Brain microvascular endothelial cell (primary cell): ENCODE measurements around the gene APRT.

ENCODE experiments used
- DNase-seq: peaks from one replicate; pipeline ENCODE4 v3.0.0-alpha.2; 2020
- H3K27ac ChIP-seq: fragments of 250-450 bp; sonication (Bioruptor Pico); 2 replicates; pipeline ENCODE4 v1.5.1; 2020; ENCODE audit warnings: mild to moderate bottlenecking, moderate library complexity
- H3K27me3 ChIP-seq: fragments of 250-450 bp; sonication (Bioruptor Pico); replicated peaks from 2 replicates; pipeline ENCODE4 v1.5.1; 2020; ENCODE audit warnings: mild to moderate bottlenecking
- H3K36me3 ChIP-seq: fragments of 250-450 bp; sonication (Bioruptor Pico); replicated peaks from 2 replicates; pipeline ENCODE4 v1.5.1; 2020; ENCODE audit warnings: mild to moderate bottlenecking
- H3K4me3 ChIP-seq: 2 replicates; pipeline ENCODE4 v1.5.1; 2011; ENCODE audit warnings: low read depth, mild to moderate bottlenecking, control low read depth, low read length, moderate library complexity
- in situ Hi-C: cut with HindIII; loops from 2 replicates; pipeline ENCODE4 v1.10.0; 2017; ENCODE audit warnings: low sequenced_read_pairs, low pct_ligation_motif_present
- TF ChIP-seq, protein P1 (sequence below): IDR thresholded peaks from 2 replicates; pipeline ENCODE4 v1.5.1; 2011; ENCODE audit warnings: low read depth, mild to moderate bottlenecking, moderate library complexity, low read length, control low read depth, inconsistent platforms; ENCODE audit errors: missing control alignments

APRT gene

DNA sequence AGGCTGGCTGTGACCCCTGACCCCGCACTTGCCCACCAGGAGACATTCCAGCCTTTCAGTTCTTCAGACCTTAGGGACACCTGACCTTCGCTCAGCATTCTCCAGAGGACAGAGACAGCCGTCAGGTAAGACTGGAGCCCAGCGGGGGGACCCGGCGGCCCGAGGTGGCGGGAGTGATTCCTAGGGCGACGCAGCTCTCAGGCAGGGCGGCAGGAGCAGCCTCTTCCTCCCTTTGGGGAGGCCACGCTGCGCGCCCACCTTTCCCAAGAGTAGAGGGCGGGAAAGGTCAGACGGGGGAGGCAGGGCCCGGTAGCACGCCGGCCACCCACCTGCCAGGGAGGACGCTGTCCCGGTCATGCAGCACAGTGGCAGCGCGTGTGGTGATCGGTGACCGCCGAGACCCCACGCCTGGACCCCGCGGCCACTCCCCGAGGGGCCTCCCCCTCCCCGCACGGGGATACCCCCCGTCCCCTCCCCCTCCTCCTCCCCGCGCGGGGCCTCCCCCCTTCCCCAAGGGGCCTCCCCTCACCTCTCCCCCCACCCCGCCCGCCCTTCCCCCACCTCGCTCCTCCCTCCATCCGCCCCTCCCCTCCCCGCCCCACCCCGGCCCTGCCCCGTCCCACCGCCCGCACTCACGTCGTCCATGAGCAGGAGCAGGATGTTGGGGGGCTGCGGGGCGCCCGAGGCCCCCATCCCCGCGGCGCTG, 44.5 kb upstream of the APRT start:
- TF ChIP-seq, protein P1, sequence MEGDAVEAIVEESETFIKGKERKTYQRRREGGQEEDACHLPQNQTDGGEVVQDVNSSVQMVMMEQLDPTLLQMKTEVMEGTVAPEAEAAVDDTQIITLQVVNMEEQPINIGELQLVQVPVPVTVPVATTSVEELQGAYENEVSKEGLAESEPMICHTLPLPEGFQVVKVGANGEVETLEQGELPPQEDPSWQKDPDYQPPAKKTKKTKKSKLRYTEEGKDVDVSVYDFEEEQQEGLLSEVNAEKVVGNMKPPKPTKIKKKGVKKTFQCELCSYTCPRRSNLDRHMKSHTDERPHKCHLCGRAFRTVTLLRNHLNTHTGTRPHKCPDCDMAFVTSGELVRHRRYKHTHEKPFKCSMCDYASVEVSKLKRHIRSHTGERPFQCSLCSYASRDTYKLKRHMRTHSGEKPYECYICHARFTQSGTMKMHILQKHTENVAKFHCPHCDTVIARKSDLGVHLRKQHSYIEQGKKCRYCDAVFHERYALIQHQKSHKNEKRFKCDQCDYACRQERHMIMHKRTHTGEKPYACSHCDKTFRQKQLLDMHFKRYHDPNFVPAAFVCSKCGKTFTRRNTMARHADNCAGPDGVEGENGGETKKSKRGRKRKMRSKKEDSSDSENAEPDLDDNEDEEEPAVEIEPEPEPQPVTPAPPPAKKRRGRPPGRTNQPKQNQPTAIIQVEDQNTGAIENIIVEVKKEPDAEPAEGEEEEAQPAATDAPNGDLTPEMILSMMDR, result no peak
- H3K27me3 ChIP-seq, result no peaks in the 10 kb centered on the region
- H3K27ac ChIP-seq, result no peak overlapping the region
- in situ Hi-C loops, result no loop called here
- H3K4me3 ChIP-seq, result peak overlapping the region; percentile 66
- no peak for DNase-seq
- peaks cover 11% of the 10 kb centered on the region for H3K36me3 ChIP-seq

- Histone ChIP-seq H3K27me3 (no peaks in the 10 kb centered on the region), H3K4me3 (peak overlapping the region; percentile 66), H3K27ac (no peak overlapping the region), H3K36me3 (peaks cover 11% of the 10 kb centered on the region)
- in situ Hi-C loops, result no loop called here
- no peak for DNase-seq
- TF ChIP-seq, protein P1, result no peak
These were observed 44.0 kb upstream of the APRT start for GRCh38 chr16:88855736-88856121.

- Histone ChIP-seq H3K4me3 (no peak overlapping the region), H3K27me3 (no peaks in the 10 kb centered on the region), H3K27ac (no peak overlapping the region), H3K36me3 (peaks cover 8% of the 10 kb centered on the region)
- TF ChIP-seq, protein P1, result no peak
- in situ Hi-C loops, result no loop called here
- DNase-seq, result no peak
These were observed 43.4 kb upstream of the APRT start for GRCh38 chr16:88855176-88855575.

- Histone ChIP-seq H3K27ac (no peak overlapping the region), H3K36me3 (peaks cover 2% of the 10 kb centered on the region), H3K4me3 (no peak overlapping the region), H3K27me3 (no peaks in the 10 kb centered on the region)
- no peak for DNase-seq
- TF ChIP-seq, protein P1, result no peak
- in situ Hi-C loops, result no loop called here
These were observed 42.8 kb upstream of the APRT start for GRCh38 chr16:88854306-88855111.

GRCh38 chr16:88853325-88853941, 41.7 kb upstream of the APRT start:
- no peaks in the 10 kb centered on the region for H3K36me3 ChIP-seq
- TF ChIP-seq, protein P1, result no peak
- no peaks in the 10 kb centered on the region for H3K27me3 ChIP-seq
- DNase-seq, result no peak
- in situ Hi-C loops, result no loop called here
- H3K4me3 ChIP-seq, result no peak overlapping the region
- no peak overlapping the region for H3K27ac ChIP-seq
